ENCODE measurements around the gene KSR2.
"Not testable (repeated sequence)": the region's sequence is repeated elsewhere in the genome, so short reads cannot be mapped to it uniquely, and the experiment has no call there.

KSR2 gene

DNA sequence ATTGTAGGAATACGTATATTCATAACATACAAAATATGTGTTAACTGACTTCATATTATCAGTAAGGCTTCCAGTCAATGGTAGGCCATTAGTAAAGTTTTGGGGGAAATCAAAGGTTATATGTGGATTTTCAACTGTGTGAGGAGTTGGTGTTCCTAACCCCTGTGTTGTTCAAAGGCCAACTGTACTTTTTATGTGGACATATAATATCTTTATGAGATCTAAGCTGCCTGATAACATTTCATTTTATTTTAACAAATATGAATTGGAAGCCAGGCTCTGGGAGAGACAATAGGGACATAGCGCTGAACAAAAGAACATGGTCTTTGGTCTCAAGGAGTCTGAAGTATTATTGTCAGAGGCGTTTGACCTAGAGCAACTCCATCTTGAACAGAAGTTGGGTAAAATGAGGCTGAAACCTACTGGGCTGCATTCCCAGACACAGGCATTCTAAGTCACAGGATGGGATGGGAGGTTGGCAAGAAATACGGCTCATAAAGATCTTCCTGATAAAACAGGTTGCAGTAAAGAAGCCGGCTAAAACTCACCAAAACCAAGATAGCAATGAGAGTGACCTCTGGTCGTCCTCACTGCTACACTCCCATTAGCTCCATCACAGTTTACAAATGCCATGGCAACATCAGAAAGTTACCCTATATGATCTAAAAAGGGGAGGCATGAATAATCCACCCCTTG is 147.2 kb downstream of the KSR2 start:
- no peak for DNase-seq (ENCODE audit: low read depth)

DNA sequence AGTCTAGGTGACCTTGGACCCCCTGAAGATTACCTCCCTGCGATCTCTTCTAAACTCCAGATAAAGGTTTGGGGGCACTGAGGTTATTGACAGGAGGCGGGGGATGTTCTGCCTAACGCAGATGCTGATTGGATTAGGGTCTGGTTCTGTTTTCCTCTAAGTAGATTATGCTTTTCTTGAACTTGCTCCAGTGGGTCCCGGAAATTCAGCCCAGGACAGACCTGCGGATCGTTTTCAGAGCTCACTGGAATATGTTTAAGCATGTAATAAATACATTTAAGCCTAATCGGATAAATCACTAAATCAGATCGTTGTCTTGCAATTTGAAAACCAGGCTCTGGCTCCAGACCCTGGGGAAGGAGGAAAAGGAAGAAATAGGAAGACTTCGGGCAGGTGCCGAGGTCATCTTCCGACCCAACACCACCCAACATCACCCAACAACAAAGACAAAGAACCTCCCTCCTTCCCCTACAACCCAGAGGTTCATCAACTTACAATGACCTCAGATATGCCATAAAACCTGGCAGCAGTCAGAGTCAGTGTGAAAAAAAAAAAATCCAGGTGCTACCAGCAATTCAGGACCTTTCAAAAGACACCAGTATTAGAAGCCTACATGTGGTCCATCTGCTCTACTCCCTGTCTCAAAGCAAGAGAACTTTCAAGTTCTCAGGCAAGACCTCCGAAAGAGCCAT is 148.4 kb downstream of the KSR2 start:
- no peak for DNase-seq (ENCODE audit: low read depth)

DNA sequence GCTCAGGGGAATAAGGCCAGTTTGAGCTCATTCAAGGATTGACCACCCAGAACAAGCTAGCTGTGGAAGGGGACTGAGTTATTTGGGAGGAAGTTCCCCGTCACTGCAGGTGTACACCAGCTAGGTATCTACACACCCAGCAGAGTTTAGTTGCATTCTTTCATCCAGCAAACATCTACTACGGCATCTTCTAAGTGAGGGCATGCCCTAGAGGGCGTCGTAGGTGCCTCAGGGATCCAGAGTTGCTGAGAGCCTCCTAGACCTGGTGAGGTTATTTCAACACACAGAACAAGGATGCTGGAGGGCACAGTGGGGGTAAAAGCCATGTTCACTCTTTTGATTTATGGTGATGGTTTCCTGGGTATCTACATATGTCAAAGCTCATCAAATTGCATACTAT is 149.6 kb downstream of the KSR2 start:
- no peak for DNase-seq (ENCODE audit: low read depth)

DNA sequence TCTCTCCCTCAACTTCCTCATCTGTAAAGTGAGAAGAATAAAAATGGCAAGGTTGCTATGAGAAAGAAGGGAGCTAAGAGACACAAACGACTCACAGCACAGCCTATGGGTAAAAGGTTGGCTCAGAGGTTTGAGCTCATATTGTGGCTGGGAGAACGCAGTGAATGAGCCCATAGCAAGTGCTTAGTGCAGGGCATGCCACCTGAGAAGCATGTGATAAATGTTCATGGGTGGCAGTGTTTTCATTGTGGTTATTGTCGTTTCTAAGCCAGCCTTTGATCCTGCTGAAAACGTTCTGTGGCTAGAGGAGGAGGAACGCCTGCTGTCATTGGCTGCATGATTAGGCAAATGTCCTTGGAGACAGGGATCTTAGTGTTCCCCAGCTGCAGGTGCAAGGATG is 150.4 kb downstream of the KSR2 start:
- no peak for DNase-seq (ENCODE audit: low read depth)

DNA sequence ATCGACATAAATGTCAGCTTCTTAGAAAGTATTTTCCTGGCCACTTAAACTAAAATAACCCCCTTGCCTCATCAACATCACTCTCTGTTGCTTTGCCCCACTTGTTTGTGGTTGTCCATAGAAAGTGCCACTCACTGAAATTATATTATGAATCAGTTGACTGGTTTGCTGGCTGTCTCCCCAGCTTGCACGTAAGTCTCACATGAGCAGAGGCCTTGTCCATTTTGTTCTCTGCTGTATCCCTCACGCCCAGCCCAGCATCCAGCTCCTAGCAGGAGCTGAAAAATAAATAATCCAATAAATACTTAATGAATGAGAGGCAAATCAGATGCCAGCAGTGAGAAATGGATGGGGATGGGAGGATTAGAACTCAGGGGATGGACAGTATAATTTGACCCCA is 159.3 kb downstream of the KSR2 start:
- DNase-seq (ENCODE audit: low read depth): no peak

- no peak for DNase-seq (ENCODE audit: low read depth)
Observed at GRCh38 chr12:117807946-117808345, 160.8 kb downstream of the KSR2 start.

- DNase-seq (ENCODE audit: low read depth): no peak
Observed at GRCh38 chr12:117807355-117807754, 161.4 kb downstream of the KSR2 start.

- DNase-seq (ENCODE audit: low read depth): no peak
Observed at GRCh38 chr12:117805865-117806264, 162.9 kb downstream of the KSR2 start.

DNA sequence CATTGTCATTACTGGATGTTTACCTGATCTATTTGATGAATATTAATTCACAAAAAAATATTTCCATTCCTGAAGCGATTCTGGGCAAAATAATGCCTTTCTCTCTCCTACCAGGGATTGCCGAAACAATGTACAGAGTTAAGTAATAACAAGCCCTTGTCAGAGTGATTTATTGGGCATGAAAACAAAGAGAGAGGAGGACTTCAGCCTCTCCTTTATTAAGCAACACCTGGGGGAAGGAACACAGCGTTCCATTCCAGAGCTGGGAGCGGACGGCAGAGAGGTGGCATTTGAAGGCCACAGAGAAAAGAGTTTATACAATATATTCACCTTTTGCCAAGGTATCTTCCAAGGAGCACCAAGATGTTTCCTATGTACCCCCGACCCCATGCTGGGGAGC is 165.8 kb downstream of the KSR2 start:
- DNase-seq (ENCODE audit: low read depth): no peak

GRCh38 chr12:117800711-117801110 is 168.1 kb downstream of the KSR2 start:
- DNase-seq (ENCODE audit: low read depth): not testable (repeated sequence)

GRCh38 chr12:117797202-117797601 is 171.6 kb downstream of the KSR2 start:
- no peak for DNase-seq (ENCODE audit: low read depth)

DNA sequence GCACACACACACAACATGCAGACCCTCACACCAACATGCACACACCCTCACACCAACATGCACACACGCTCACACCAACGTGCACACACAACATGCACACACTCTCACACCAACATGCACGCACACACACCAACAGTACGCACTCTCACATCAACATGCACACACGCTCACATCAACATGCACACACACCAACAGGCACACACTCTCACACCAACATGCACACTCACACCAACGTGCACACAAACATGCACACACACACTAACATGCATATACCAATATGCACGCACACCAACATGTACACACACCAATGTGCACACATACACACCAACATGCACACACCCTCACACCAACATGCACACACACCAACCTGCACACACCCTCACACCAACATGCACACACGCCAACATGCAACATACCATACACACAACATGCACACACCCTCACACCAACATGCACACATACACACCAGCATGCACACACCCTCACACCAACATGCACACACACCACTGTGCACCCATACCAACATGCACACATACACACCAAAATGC is 175.8 kb downstream of the KSR2 start:
- DNase-seq (ENCODE audit: low read depth): no peak

DNA sequence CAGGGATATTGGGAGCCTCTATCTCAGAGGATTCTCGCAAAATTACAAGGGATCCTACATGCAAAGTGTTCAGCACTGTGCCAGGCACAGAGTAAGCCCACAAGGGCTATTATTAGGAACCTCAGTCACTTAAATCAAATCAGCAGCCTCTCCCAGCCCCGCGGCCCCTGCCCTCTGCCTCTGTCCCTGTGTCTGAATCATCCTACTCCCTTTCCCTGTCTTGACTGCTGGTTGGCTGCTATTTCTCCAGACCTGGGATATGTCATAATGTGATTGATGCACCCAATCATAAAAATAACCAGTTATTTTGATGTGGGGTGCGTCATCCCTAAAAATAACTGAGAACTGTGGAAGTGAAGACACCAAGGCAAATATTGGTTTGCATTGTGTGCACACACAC is 176.3 kb downstream of the KSR2 start:
- DNase-seq (ENCODE audit: low read depth): no peak

GRCh38 chr12:117790948-117791347 is 177.8 kb downstream of the KSR2 start:
- DNase-seq (ENCODE audit: low read depth): no peak

DNA sequence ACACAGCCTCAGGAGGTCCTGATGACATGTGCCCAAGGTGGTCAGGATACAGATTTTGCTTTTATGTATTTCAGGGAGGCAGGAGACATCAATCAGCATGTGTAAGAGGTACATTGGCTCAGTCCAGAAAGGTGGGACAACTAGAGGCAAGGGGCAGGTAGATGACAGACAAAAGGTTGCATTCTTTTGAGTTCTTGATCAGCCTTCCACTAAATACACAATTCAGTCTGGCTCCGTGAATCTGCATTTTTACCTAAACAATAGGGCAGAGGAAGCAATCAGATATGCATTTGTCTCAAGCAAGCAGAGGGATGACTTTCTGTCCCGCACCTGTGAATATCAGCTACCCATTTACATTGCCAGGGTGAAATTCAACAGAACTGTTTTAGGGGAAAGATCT is 178.6 kb downstream of the KSR2 start:
- no peak for DNase-seq (ENCODE audit: low read depth)

DNA sequence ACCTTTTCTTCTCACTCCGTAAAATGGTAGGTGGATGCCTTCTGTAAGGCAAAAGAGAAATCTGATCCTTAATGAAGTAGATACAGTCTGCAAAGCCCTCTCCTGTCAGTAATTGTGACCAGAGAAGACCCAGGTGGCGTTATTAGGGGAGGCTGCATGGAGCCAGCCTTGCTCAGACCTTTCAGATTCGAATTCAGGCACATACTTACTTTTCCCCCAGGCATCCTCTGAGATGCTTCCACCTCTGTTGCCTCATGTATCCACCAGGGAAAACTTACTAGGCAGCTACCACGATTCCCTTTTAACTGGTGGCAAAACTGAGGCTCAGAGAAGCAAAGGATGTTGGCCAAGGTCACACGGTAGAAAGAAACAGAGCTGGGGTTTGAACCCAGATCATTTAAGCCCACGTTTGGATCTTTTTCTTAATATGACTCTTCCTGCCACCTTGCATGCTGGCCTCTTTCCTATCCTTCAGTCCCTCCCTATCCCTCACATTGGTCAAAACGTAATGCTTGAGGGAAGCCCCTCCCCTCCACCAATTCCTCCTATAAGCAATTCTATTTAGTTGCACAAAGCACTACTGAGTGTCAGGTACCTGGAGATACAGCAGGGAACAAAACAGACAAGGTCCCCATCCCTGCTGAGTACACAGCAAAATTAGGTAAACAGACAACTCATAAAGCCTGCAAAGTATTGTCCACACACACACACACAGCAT is 179.4 kb downstream of the KSR2 start:
- no peak for DNase-seq (ENCODE audit: low read depth)

GRCh38 chr12:117778656-117779055 is 190.1 kb downstream of the KSR2 start:
- no peak for DNase-seq (ENCODE audit: low read depth)

- no peak for DNase-seq (ENCODE audit: low read depth)
Observed at GRCh38 chr12:117774941-117775775, 193.6 kb downstream of the KSR2 start.

DNA sequence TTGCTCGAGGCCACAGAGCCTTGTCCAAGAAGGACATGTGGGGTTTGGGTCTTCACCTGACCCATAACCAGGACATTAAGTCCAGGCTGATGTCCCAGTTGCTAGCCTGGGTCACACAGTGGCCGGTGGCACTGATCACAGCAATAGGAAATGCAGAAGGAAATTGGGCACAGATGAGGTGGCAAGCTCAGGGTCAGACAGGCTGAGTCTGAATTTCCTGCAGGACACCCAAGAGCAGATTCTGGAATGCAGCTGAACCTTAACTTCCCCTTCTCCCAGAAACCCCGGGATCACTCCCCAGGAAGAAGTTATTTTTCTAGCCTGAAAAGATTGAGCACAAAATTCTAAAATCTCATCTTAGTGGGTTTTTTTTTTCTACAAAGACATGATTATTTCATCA is 199.9 kb downstream of the KSR2 start:
- no peak for DNase-seq (ENCODE audit: low read depth)

GRCh38 chr12:117766008-117766407 is 202.8 kb downstream of the KSR2 start:
- no peak for DNase-seq (ENCODE audit: low read depth)

DNA sequence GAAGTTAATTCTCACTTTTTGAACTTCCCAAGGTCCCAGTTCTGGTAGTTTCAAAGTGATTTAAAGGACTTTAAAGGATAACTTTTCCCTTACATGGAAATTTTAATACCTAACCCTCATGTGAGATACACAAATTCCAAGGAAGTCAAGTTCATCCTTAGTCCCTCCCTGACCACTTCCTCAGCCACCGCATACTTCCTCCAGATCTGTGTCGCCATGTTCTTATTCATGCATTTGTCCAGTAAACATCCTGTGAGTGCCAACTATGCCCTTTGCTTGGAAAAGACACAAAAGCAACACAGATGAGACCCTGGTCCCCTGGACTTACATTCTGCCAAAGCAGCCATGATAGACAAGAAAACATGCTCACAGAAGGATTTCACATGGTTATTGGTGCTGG is 206.6 kb downstream of the KSR2 start:
- DNase-seq (ENCODE audit: low read depth): no peak

GRCh38 chr12:117761528-117762100 is 207.2 kb downstream of the KSR2 start:
- DNase-seq (ENCODE audit: low read depth): no peak
